Activated CD4-positive, alpha-beta T cell treated with anti-CD3 and anti-CD28 coated beads, Interleukin-2, amount 50 U/mL, for 4 hours (primary cell): ENCODE measurements around the gene ABI2.
"Not testable (repeated sequence)": the region's sequence is repeated elsewhere in the genome, so short reads cannot be mapped to it uniquely, and the experiment has no call there.

Experiments
- DNase-seq, 2 experiments: peaks; one replicate each; pipeline ENCODE4 v3.0.0-alpha.2; 2020

The ABI2 gene

GRCh38 chr2:203360833-203361430 lies 32.7 kb downstream of the ABI2 start:
- DNase-seq, result no peak

GRCh38 chr2:203361495-203361894 lies 33.3 kb downstream of the ABI2 start:
- no peak for DNase-seq

DNA sequence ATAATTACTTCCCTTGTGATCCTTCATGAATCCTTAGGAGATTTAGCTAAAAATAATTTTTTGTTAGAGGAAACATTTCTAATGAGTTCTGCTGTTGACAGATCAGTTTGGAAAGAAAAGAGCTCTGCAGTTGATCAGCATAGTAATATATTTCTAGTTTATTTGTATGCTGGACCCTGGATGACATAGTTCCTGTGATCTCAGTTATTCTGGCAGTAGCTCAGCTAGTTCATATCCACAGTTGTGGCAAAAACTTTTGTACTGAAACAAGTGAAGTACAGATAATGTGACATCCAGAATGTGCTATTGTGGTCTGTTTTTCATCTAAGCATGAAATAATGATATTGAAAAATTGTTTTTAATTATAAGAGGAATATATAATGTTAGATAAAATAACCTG lies 33.7 kb downstream of the ABI2 start:
- no peak for DNase-seq

- DNase-seq, result no peak
Observed at GRCh38 chr2:203366639-203367466, 38.7 kb downstream of the ABI2 start.

DNA sequence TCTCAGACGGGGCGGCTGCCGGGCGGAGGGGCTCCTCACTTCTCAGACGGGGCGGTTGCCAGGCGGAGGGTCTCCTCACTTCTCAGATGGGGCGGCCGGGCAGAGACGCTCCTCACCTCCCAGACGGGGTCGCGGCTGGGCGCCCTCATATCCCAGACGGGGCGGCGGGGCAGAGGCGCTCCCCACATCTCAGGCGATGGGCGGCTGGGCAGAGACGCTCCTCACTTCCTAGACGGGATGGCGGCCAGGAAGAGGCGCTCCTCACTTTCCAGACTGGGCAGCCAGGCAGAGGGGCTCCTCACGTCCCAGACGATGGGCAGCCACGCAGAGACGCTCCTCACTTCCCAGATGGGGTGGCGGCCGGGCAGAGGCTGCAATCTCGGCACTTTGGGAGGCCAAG lies 44.5 kb downstream of the ABI2 start:
- not testable (repeated sequence) for DNase-seq

- no peak for DNase-seq
Observed at GRCh38 chr2:203376173-203376572, 48.0 kb downstream of the ABI2 start.

- no peak for DNase-seq
Observed at GRCh38 chr2:203379156-203379555, 51.0 kb downstream of the ABI2 start.

DNA sequence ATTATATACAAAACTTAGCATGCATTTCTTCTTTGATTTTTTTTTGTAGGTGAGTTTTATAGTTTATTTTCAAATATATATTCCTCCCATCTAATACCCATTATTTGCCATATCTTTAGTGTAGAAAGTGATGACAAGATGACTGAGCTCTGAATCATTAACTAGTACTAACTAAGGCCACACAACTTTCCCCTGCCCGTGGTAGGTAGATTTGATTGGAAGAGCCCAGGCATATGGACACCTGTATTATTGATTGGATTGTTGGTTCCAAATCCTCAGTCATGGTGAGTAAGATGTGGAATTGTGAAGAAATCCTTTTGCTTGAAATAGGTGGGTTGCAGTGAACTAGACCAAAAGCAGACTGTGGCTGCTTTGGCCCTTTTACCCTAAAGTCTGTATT lies 54.8 kb downstream of the ABI2 start:
- DNase-seq, result no peak

DNA sequence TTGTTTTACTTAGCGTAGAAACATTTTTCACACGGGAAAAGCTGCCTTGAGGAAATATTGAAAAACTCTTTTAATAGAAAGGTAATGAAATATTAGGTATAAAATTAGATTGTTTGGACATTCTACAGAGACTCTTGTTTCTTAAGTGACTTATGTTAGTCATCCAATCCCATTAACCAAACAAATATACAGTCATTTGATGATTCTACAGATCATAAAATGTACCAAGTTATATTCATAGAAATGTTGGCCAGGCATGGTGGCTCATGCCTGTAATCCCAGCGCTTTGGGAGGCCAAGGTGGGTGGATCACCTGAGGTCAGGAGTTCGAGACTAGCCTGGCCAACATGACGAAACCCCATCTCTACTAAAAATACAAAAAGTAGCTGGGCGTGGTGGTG lies 60.0 kb downstream of the ABI2 start:
- not testable (repeated sequence) for DNase-seq

DNA sequence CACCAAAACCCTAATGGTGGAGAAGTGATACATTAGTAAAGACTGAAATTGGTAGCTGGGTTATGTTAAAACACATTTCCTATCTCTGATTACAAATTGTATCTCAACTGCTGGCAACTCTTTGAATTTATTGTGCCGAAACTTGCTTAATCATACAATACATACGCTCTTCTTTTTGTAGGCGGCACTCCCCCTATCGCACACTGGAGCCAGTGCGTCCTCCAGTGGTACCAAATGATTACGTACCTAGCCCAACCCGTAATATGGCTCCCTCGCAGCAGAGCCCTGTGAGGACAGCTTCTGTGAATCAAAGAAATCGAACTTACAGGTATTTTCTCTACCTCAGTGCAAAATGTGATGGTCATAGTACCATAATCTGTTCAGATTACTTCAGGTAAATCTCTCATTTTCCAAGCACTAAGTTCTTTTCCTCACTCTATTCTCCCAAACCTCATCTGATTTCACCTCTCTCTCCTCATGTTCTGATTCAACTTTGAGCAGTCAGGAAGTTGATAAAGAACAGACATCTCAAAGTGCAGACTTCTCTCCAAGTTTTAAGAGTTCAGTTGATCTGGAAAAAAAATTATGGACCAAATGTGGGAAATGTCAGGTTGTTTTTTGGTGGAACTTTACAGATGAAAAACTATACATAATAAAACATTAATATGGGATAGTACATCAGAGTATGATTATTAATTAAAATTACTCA lies 66.5 kb downstream of the ABI2 start:
- DNase-seq, result no peak

- no peak for DNase-seq
Observed at GRCh38 chr2:203395858-203396257, 67.7 kb downstream of the ABI2 start.

DNA sequence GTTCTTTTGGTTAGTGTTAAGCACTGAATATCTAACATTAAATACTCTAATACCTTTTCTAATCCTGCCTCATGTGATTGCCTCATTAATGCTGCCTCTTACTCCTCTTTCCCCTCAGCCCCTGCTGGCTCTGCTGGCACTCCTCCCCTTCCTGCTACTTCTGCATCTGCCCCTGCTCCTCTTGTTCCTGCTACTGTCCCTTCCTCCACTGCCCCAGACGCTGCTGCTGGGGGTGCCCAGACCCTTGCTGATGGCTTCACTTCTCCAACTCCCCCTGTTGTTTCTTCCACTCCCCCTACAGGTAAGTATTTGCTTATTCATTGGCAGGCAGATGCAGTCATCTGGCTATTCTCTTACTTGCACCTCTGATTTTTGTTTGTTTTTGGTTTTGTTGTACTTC lies 68.5 kb downstream of the ABI2 start:
- no peak for DNase-seq

- no peak for DNase-seq
Observed at GRCh38 chr2:203399031-203399430, 70.8 kb downstream of the ABI2 start.

GRCh38 chr2:203400805-203401585 lies 72.8 kb downstream of the ABI2 start:
- DNase-seq, result no peak

DNA sequence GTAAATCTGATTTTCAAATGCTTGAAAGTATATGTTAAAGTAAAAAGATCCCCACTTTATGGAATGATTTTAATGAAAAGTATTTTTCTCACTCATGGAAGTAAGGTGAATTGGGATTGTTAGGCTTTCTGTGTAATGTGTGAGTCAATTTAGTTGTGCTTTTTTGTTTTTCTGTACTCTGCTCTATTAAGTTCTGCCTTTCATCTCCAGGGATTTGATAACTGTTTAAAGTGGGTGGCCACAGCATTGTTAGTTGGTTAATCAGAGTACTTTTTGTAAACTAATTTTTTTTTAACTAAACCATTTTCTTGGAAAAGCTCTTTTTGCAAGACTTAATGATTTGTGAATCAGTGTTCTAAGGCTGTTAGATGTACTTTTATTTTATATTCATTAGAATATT lies 76.8 kb downstream of the ABI2 start:
- no peak for DNase-seq

- no peak for DNase-seq
Observed at GRCh38 chr2:203407496-203407895, 79.3 kb downstream of the ABI2 start.

- no peak for DNase-seq
Observed at GRCh38 chr2:203412546-203413331, 84.5 kb downstream of the ABI2 start.

DNA sequence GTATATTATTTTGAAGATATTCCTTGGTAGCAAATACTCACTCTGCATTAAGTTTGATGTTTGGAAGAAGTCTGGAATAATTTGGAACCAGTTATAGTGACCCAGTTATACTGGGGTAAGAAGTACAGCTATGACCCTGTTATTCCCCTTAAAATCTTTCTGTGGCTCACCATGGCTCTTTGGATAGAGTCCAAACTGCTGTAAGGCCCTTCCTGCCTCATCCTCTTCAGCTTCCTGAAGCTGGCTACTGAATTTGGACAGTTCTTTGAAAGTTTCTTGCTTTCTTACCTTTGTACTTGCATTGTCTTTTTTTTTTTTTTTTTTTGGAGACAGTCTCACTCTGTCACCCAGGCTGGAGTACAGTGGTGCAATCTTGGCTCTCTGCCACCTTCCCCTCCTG lies 85.6 kb downstream of the ABI2 start:
- no peak for DNase-seq

DNA sequence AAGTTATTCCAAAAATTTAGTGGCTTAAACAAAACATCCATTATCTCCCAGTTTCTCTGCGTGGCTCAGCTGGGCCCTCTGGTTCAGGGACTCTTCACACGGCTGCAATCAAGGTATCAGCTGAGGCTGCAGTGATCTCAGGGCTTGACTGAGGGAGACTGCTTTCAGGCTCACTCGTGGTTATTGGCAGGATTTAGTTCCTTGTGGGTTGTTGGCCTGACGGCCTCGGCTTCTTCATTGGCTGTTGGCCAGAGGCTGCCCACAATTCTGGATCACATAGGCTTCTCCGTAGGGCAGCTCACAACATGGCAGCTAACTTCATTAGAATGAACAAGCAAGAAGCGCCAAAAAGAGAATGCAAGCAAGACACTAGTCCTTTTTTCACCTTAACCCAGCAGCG lies 90.1 kb downstream of the ABI2 start:
- no peak for DNase-seq

GRCh38 chr2:203427061-203427460 lies 98.9 kb downstream of the ABI2 start:
- DNase-seq, result no peak

DNA sequence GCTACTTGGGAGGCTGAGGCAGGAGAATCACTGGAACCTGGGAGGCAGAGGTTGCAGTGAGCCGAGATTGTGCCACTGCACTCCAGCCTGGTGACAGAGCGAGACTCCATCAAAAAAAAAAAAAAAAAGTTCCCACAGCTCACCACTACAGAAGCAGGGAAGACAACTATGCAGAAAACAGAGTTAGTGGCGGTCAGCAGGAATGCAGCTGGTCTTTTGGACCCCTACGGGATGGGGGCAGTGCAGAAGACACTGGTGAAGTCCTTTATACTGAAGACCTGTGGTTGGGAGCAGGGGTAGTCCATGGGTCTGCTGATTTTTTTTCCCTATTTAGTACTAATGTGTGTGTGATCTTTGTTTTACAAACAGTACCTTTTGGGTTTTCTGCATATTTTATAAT lies 101.4 kb downstream of the ABI2 start:
- not testable (repeated sequence) for DNase-seq
